ENCODE results near the gene VAMP5. TPM values are rescaled to one million over a fixed set of nuclear protein-coding genes. Genes with fewer than 3 reads are reported as not detected.
"Not testable (repeated sequence)": the region's sequence is repeated elsewhere in the genome, so short reads cannot be mapped to it uniquely, and the experiment has no call there.

The VAMP5 gene
- total and polyA plus RNA-seq, 9 of the 15 experiments (the other 6 are each of a cell fraction or from before 2014, with no cell fraction given): 0.54 to 1.9 (median 1.5) TPM; not detected in 2

GRCh38 chr2:85602476-85603234 lies 18.4 kb downstream of the VAMP5 start, which contains the start of gene TMEM150A (continued):
- no peak for TF ChIP-seq POLR3A (IDR thresholded peaks at IDR 0.05; ENCODE audit: borderline replicate concordance, extremely low read depth, insufficient read depth, insufficient read length)
- TF ChIP-seq ZBTB26 (CRISPR knock-in tag; IDR thresholded peaks at IDR 0.05): 0 out of 2 replicates have a peak, but pooled peaks have one; percentile 37
- peak; percentile 38; the same call in 1 of the 2 replicates for TF ChIP-seq JUND (IDR thresholded peaks at IDR 0.05; ENCODE audit: borderline replicate concordance, low read depth, low read length)
- TF ChIP-seq JUND (tag; IDR thresholded peaks at IDR 0.05; ENCODE audit: borderline replicate concordance, low read depth, low read length): no peak; the same call in 2 of the 3 replicates
- TF ChIP-seq NBN (IDR thresholded peaks at IDR 0.05; ENCODE audit: low read depth): no peak
- no peak for TF ChIP-seq SPI1 (IDR thresholded peaks at IDR 0.05; ENCODE audit: borderline replicate concordance, low read depth, low read length)
- TF ChIP-seq DMBX1 (CRISPR knock-in tag; IDR thresholded peaks at IDR 0.05; ENCODE audit: borderline replicate concordance): no peak
- TF ChIP-seq CSDE1 (IDR thresholded peaks at IDR 0.05): no peak
- no peak for TF ChIP-seq SFPQ (IDR thresholded peaks at IDR 0.05; ENCODE audit: low read depth, low read length)
- TF ChIP-seq NRF1 (conservative IDR thresholded peaks at IDR 0.05 in 1 of 2, IDR thresholded peaks at IDR 0.05 in 1 of 2): peak; percentile 83 to 85
- TF ChIP-seq RBM39 (optimal IDR thresholded peaks at IDR 0.05; ENCODE audit: low read depth, low read length): no peak
- no peak for TF ChIP-seq HNRNPH1 (optimal IDR thresholded peaks at IDR 0.05; ENCODE audit: low read depth, low read length)
- peak; percentile 78 for TF ChIP-seq ATF7 (IDR thresholded peaks at IDR 0.05)
- no peak for TF ChIP-seq ZNF41 (CRISPR knock-in tag; conservative IDR thresholded peaks at IDR 0.05)

GRCh38 chr2:85604133-85604444 lies 19.9 kb downstream of the VAMP5 start:
- H3K9me3 ChIP-seq (replicated peaks; ENCODE audit: control insufficient read depth, insufficient read depth, low read depth, low read length); H4K20me1 ChIP-seq (replicated peaks; ENCODE audit: control insufficient read depth, insufficient read depth, low read length); in situ Hi-C loops (cut with MboI); DNase-seq (ENCODE audit: extremely low read depth in 1 of 4, low spot score in 3 of 4); H3K27me3 ChIP-seq (ENCODE audit: control insufficient read depth in 2 of 2, insufficient read depth in 2 of 2, low read length in 2 of 2); H3K9me1 ChIP-seq (ENCODE audit: control insufficient read depth, insufficient read depth, low read length); FAIRE-seq; BruUV-seq (replicated peaks); ATAC-seq; CTCF ChIA-PET (ENCODE audit: low intra/inter-chr PET ratio); H3K27ac ChIP-seq (ENCODE audit: extremely low read depth, low read depth, low read length): not testable (repeated sequence)
- H3K36me3 ChIP-seq (ENCODE audit: control insufficient read depth, insufficient read depth, low read length): peaks cover 39% of the 10 kb centered on the region; the same call in 2 of the 3 replicates
- H3K4me1 ChIP-seq (replicated peaks in 1 of 2; ENCODE audit: control insufficient read depth in 2 of 2, insufficient read depth in 2 of 2, low read length in 2 of 2): peaks cover 9 to 34% of the 10 kb centered on the region in 2 experiments; a peak in 4 of 5 replicates
- H3K4me3 ChIP-seq: peak overlapping the region; percentile 79
- peak overlapping the region; percentile 59; a peak in 1 of 4 replicates for H3K9ac ChIP-seq (ENCODE audit: insufficient read depth in 1 of 2, low read depth in 2 of 2, low read length in 2 of 2)
- intact Hi-C loops (cut with micrococcal nuclease): loop anchor here (5.0 kb wide), 1 partner anchor 182 kb away; no protein-coding TSS in a partner anchor
- peak overlapping the region; percentile 100 for H3K4me2 ChIP-seq (ENCODE audit: insufficient read depth, low read length)
- POLR2A ChIA-PET: interaction anchor here (0.6 to 5.5 kb wide), 10 partner anchors 8 to 108 kb away, joined by 3 to 31 read pairs (median 5); partner anchors contain the start of genes C2orf68, MAT2A, RNF181 and USP39
- peak overlapping the region; percentile 33; the same call in 1 of the 2 replicates for H2AFZ ChIP-seq (ENCODE audit: low read depth, low read length)
- peaks cover 31% of the 10 kb centered on the region; the same call in 2 of the 3 replicates for H3K79me2 ChIP-seq (ENCODE audit: control insufficient read depth, insufficient read depth, low read length)
- 60% methylated on average over 3 of the region's 3 CpGs for WGBS (ENCODE audit: insufficient coverage, low coverage, missing lambda C conversion rate)

All from K562 (cell line).